HepG2 (cell line): ENCODE measurements around the gene NSUN5. TPM values are rescaled to one million over a fixed set of nuclear protein-coding genes. Genes with fewer than 3 reads are reported as not detected.
A peak's percentile ranks its signal among the peaks of the same experiment; 100 is the strongest.

ENCODE experiments used
- FOXP1 ChIP-seq, 2 experiments: fragments of 450-650 bp in 1 of 2; IDR thresholded peaks; 2 replicates each; pipeline ENCODE4 v1.6.1; 2017 to 2018; ENCODE audit warnings: antibody characterized with exemption in 1 of 2
- KIAA2018 ChIP-seq: sonication (generic); formaldehyde crosslinking; IDR thresholded peaks from 2 replicates; pipeline ENCODE4 v1.5.0; 2020; ENCODE audit warnings: mild to moderate bottlenecking, missing genetic modification reagents, borderline replicate concordance
- MAFK ChIP-seq, 2 experiments: IDR thresholded peaks in 1 of 2; conservative IDR thresholded peaks in 1 of 2; 2 replicates each; pipeline ENCODE4 v1.6.1; 2011; ENCODE audit warnings: improper control_type of control experiment in 2 of 2, low read length in 2 of 2
- MBD4 ChIP-seq: IDR thresholded peaks from 2 replicates; pipeline ENCODE4 v1.6.1; 2012; ENCODE audit warnings: low read length, inconsistent platforms, borderline replicate concordance
- MED13 ChIP-seq: sonication (generic); formaldehyde crosslinking; IDR thresholded peaks from 2 replicates; pipeline ENCODE4 v1.5.0; 2020; ENCODE audit warnings: missing genetic modification reagents
- MLXIP ChIP-seq: sonication (generic); formaldehyde crosslinking; IDR thresholded peaks from 2 replicates; pipeline ENCODE4 v1.9.0; 2021; ENCODE audit warnings: missing genetic modification reagents, borderline replicate concordance
- SMAD3 ChIP-seq: sonication (generic); formaldehyde crosslinking; IDR thresholded peaks from 2 replicates; pipeline ENCODE4 v1.4.0; 2020; ENCODE audit warnings: missing genetic modification reagents
- SMAD9 ChIP-seq: sonication (generic); formaldehyde crosslinking; IDR thresholded peaks from 2 replicates; pipeline ENCODE4 v1.5.1; 2020; ENCODE audit warnings: mild to moderate bottlenecking, missing genetic modification reagents
- ZNF280D ChIP-seq: sonication (generic); formaldehyde crosslinking; IDR thresholded peaks from 2 replicates; pipeline ENCODE4 v1.5.1; 2020; ENCODE audit warnings: mild to moderate bottlenecking, missing genetic modification reagents
- ZNF333 ChIP-seq: sonication (generic); formaldehyde crosslinking; IDR thresholded peaks from 2 replicates; pipeline ENCODE4 v1.4.0; 2020; ENCODE audit warnings: mild to moderate bottlenecking, missing genetic modification reagents, borderline replicate concordance
- ZNF543 ChIP-seq: sonication (generic); formaldehyde crosslinking; IDR thresholded peaks from 2 replicates; pipeline ENCODE4 v1.4.0; 2020; ENCODE audit warnings: mild to moderate bottlenecking, missing genetic modification reagents
- ZNF598 ChIP-seq: sonication (generic); formaldehyde crosslinking; IDR thresholded peaks from 2 replicates; pipeline ENCODE4 v1.5.1; 2020; ENCODE audit warnings: mild to moderate bottlenecking, missing genetic modification reagents, borderline replicate concordance
- polyA plus RNA-seq, 8 experiments: library from polyadenylated mRNA; depleted of rRNA in 3 of 8; stranded (reverse) in 7 of 8; unstranded in 1 of 8; fragments of >200 nt; fragmentation: Illumina TruSeq in 4 of 8; extraction: Trizol in 4 of 8; gene quantifications; 2 replicates each; pipeline versions ENCODE4 v1.2.1 to v1.2.3, GENCODE V29; 2011 to 2016; ENCODE audit warnings: low read depth in 4 of 8, missing spikeins in 1 of 8, mixed read lengths in 1 of 8; ENCODE audit not compliant: insufficient read depth in 1 of 8
- total RNA-seq, 5 experiments: library from RNA; depleted of rRNA; stranded (reverse); fragments of >200 nt; fragmentation: Illumina TruSeq; extraction: Trizol; gene quantifications; 2 replicates each; pipeline ENCODE4 v1.2.3, GENCODE V29; 2016; ENCODE audit warnings: low read depth in 1 of 5

NSUN5 gene
- total and polyA plus RNA-seq, 2 of the 13 experiments (the other 11 are each of a cell fraction or from before 2014, with no cell fraction given) = 19.9 to 35.8 TPM

GRCh38 chr7:73308665-73309214, at the start of gene NSUN5 (continued):
- TF ChIP-seq MLXIP (CRISPR knock-in tag) = no peak
- no peak for TF ChIP-seq MAFK (conservative IDR thresholded peaks at IDR 0.05 in 1 of 2, IDR thresholded peaks at IDR 0.05 in 1 of 2; ENCODE audit: low read length in 2 of 2)
- peak; percentile 90 for TF ChIP-seq ZNF543
- TF ChIP-seq MBD4 = no peak
- TF ChIP-seq SMAD3 = peak; percentile 52; the same call in 1 of the 2 replicates
- peak; percentile 82; the same call in 1 of the 2 replicates for TF ChIP-seq SMAD9 (CRISPR knock-in tag)
- no peak for TF ChIP-seq FOXP1 (IDR thresholded peaks at IDR 0.05)
- TF ChIP-seq FOXP1 (CRISPR knock-in tag; IDR thresholded peaks at IDR 0.05) = no peak
- no peak for TF ChIP-seq KIAA2018
- no peak for TF ChIP-seq ZNF598
- TF ChIP-seq ZNF333 (CRISPR knock-in tag) = no peak
- peak; percentile 91 for TF ChIP-seq MED13 (CRISPR knock-in tag)
- no peak for TF ChIP-seq ZNF280D (CRISPR knock-in tag)
